ENCODE measurements around the gene MAN1C1.

Gene MAN1C1

GRCh38 chr1:25616095-25616986, at the start of gene MAN1C1:
MAN1C1 (plus strand) TSS chr1:25616791; CDS start chr1:25617798, 1,007 bp downstream.
- H3K27ac ChIP-seq: peak within 1 kb of the TSS; percentile 46

GRCh38 chr1:25567710-25568089, 48.9 kb upstream of the MAN1C1 start:
- peak overlapping the region; percentile 84 for H3K27ac ChIP-seq

More at GRCh38 chr1:25616095-25616986, at the start of gene MAN1C1:
- no peak for TF ChIP-seq ZFX (IDR thresholded peaks at IDR 0.05)
- no peak for TF ChIP-seq CTCF (conservative IDR thresholded peaks at IDR 0.05)

GRCh38 chr1:25568090-25568833, 48.3 kb upstream of the MAN1C1 start:
- H3K27ac ChIP-seq: peak overlapping the region; percentile 84
- no peak for TF ChIP-seq ZFX (IDR thresholded peaks at IDR 0.05)
- TF ChIP-seq CTCF (conservative IDR thresholded peaks at IDR 0.05): peak; percentile 28

More at GRCh38 chr1:25567710-25568089, 48.9 kb upstream of the MAN1C1 start:
- TF ChIP-seq CTCF (conservative IDR thresholded peaks at IDR 0.05) (no peak), ZFX (IDR thresholded peaks at IDR 0.05) (no peak)

GRCh38 chr1:25568834-25569596, 47.6 kb upstream of the MAN1C1 start:
- TF ChIP-seq ZFX (IDR thresholded peaks at IDR 0.05) (no peak), CTCF (conservative IDR thresholded peaks at IDR 0.05) (no peak)
- peak overlapping the region; percentile 84 for H3K27ac ChIP-seq

GRCh38 chr1:25569597-25570396, 46.8 kb upstream of the MAN1C1 start:
- peak overlapping the region; percentile 84 for H3K27ac ChIP-seq
- TF ChIP-seq ZFX (IDR thresholded peaks at IDR 0.05): no peak
- TF ChIP-seq CTCF (conservative IDR thresholded peaks at IDR 0.05): no peak

GRCh38 chr1:25570798-25571521, 45.6 kb upstream of the MAN1C1 start:
- TF ChIP-seq CTCF (conservative IDR thresholded peaks at IDR 0.05): no peak
- TF ChIP-seq ZFX (IDR thresholded peaks at IDR 0.05): no peak
- no peak overlapping the region for H3K27ac ChIP-seq

Data from C4-2B (cell line).